Mammary epithelial cell (primary cell): ENCODE results near the gene ANKRD18B.
"Not testable (repeated sequence)": the region's sequence is repeated elsewhere in the genome, so short reads cannot be mapped to it uniquely, and the experiment has no call there.

ENCODE experiments used
- EZH2 ChIP-seq: IDR thresholded peaks from 2 replicates; pipeline ENCODE4 v1.6.1; 2012; ENCODE audit warnings: low read length, inconsistent platforms, borderline replicate concordance
- TF ChIP-seq, protein P1 (sequence below), 2 donors: IDR thresholded peaks in 1 of 2; conservative IDR thresholded peaks in 1 of 2; 2 replicates each; pipeline ENCODE4 v1.5.1; 2011 to 2012; ENCODE audit warnings: inconsistent platforms in 2 of 2, low read length in 2 of 2, mild to moderate bottlenecking in 2 of 2, control low read depth in 1 of 2, low read depth in 1 of 2; ENCODE audit not compliant: insufficient read depth in 1 of 2; ENCODE audit errors: extremely low read depth in 1 of 2

DNA sequence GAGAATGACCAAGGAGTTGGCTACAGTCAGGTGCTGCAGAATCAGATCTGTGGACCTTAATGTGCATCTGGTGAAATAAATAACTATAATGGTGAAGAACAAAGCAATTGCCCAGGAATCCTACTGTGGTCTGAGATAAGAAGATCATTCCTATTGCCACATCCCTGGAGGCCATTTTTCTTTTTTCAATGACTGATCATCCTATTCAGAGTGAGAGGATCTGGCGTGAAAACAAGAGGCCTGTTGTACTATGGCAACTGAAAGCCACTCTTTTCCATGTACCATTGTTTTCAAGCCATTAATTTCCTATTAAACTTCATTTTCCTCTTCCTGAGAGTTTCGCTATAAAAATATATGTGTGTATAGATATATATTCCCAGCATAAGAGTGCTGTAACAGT is 11.5 kb upstream of the ANKRD18B start:
- TF ChIP-seq, protein P1, sequence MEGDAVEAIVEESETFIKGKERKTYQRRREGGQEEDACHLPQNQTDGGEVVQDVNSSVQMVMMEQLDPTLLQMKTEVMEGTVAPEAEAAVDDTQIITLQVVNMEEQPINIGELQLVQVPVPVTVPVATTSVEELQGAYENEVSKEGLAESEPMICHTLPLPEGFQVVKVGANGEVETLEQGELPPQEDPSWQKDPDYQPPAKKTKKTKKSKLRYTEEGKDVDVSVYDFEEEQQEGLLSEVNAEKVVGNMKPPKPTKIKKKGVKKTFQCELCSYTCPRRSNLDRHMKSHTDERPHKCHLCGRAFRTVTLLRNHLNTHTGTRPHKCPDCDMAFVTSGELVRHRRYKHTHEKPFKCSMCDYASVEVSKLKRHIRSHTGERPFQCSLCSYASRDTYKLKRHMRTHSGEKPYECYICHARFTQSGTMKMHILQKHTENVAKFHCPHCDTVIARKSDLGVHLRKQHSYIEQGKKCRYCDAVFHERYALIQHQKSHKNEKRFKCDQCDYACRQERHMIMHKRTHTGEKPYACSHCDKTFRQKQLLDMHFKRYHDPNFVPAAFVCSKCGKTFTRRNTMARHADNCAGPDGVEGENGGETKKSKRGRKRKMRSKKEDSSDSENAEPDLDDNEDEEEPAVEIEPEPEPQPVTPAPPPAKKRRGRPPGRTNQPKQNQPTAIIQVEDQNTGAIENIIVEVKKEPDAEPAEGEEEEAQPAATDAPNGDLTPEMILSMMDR (conservative IDR thresholded peaks at IDR 0.05 in 1 of 2, IDR thresholded peaks at IDR 0.05 in 1 of 2; ENCODE audit: extremely low read depth in 1 of 2, insufficient read depth in 1 of 2, low read depth in 1 of 2, low read length in 2 of 2) = not testable (repeated sequence)
- not testable (repeated sequence) for TF ChIP-seq EZH2
